Raji (cell line): ENCODE measurements around the gene GSTA4.

Source experiments
- POLR2A ChIP-seq: IDR thresholded peaks from 2 replicates; pipeline ENCODE4 v1.6.1; 2011; ENCODE audit warnings: low read depth, low read length, control low read depth; ENCODE audit not compliant: insufficient read depth

GSTA4 gene, protein sequence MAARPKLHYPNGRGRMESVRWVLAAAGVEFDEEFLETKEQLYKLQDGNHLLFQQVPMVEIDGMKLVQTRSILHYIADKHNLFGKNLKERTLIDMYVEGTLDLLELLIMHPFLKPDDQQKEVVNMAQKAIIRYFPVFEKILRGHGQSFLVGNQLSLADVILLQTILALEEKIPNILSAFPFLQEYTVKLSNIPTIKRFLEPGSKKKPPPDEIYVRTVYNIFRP

GRCh38 chr6:52995089-52995912, at the start of gene GSTA4:
Gene GSTA4, minus strand, starts transcription at chr6:52995284. Its CDS starts 1,041 bp downstream, at chr6:52994243.
- TF ChIP-seq POLR2A, result peak; percentile 50

- no peak for TF ChIP-seq POLR2A
Measured at GRCh38 chr6:53044572-53044971, 49.5 kb upstream of the GSTA4 start.

GRCh38 chr6:53044071-53044470, 49.0 kb upstream of the GSTA4 start:
- TF ChIP-seq POLR2A, result no peak

DNA sequence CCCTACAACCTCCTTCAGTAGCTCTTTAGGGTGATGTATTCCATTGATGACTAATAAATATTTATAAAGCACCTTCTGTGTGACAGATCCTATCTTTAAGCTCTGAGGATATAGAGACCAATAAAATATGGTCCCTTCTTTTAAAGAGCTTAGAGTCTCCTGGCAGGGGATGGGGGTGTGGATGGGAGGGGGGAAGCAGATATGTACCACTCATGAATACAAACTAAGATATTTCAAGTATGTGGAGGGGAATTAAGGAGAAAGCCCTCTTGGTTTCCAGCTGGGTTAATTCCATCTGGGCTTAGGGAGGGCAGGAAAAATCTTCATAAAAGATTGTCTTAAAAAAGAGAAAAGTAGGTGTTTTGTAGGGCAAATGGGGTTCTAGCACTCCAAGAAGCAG, 48.5 kb upstream of the GSTA4 start:
- TF ChIP-seq POLR2A, result no peak

- no peak for TF ChIP-seq POLR2A
Measured at GRCh38 chr6:53042112-53042511, 47.0 kb upstream of the GSTA4 start.

GRCh38 chr6:53041356-53041755, 46.3 kb upstream of the GSTA4 start:
- no peak for TF ChIP-seq POLR2A

DNA sequence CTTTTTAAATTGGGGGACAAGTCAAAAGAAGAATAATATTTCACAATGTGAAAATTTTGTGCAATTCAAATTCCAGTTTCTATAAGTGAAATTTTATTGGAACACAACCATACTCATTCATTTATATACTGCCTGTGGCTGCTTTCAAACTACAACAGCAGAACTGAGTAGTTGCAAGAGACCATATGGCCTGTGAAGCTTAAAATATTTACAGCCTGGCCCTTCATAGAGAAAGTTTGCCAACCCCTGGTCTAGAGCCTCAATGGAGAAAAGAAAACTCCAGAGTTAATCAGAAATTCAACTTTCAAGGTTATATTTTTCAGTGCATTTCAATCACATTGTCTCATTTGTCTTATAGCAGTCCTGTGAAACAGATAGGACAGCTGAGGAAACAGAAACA, 43.5 kb upstream of the GSTA4 start:
- no peak for TF ChIP-seq POLR2A

DNA sequence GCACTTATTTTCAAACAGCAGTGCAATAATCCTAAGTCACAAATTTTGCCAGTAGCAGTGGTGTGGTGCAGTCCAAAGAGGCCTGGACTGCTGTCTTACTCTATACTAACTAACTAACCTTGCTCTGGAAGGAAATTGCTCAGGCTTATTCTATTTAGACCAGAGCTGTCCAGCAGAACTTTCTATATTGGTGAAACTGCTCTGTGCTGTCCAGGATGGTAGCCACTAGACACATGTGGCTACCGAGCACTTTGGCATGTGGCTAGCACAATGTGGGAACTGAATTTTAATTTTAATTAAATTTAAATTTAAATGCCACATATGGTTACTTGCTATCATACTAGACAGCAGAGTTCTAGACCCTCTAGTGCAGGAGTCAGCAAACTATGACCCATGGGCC, 43.1 kb upstream of the GSTA4 start:
- no peak for TF ChIP-seq POLR2A

DNA sequence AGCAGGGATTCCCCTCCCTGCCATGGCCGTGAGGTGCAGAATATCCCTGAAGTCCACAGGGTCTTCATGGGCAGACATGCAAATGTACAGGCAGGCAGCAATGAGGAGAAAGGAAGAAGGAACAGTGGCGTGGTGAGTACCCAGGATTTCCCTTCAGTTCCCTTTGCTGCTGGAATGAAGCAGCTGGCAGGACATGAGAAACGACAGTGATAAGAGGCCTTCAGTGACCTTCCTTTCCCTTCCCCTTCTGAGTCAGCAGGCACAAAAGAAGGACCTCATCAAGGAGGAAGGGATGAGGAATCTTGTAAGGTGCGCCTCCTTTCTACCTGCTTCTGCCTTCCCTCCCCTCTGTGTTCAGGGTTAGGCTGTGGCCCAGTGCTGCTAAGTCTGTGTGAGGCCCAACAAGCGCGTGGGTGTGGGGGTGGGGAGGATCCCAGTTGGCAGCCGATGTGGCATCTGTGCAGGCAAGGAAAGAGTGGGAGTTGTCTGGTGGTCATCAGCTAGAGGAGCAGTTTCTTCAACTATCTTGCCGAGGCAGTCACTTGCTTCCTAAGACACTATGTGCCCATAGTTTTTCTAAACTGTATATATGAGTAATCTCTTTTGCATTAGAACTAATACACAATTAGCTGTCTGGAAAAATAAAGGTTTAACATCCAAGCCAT, 40.6 kb upstream of the GSTA4 start:
- no peak for TF ChIP-seq POLR2A

GRCh38 chr6:53033764-53034163, 38.7 kb upstream of the GSTA4 start:
- no peak for TF ChIP-seq POLR2A

DNA sequence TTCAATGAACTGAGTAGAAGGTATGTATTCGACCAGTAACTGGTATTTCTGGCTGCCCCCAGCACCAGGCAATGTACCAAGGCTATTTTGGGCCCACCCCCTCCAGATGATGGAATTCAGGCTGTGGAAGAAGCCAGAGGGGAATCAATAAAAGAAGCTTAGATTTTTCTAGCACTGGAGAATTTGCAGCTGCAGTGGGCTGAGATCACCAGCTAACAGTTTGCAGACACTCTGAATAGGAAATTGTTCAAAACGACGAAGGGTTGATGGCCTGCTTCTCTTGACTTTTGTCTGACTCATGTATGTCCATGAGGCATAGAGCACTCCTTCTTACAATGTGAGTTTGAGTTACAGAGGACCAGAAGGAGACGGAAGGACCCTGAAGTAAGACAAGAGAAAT, 37.8 kb upstream of the GSTA4 start:
- TF ChIP-seq POLR2A, result no peak

- no peak for TF ChIP-seq POLR2A
Measured at GRCh38 chr6:53031281-53031680, 36.2 kb upstream of the GSTA4 start.

- TF ChIP-seq POLR2A, result no peak
Measured at GRCh38 chr6:53029761-53030160, 34.7 kb upstream of the GSTA4 start.

DNA sequence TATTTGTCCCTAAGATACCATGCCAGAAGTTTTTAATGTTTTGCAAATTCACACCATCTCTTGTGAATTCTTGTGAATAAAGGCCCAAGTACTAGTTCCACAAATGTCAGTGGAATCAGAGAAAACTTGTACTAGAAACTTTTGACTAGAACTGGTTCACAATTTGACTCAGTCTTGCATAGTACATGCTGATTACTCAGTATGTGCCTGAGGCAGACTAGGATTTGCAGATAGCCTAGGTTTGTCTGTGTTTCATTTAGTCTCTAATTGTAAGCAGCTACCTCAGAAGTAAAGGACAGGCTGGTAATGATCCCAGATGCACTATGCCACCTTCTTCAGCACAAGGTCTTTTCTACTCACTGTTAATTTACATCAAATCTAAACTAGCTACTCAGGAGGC, 34.2 kb upstream of the GSTA4 start:
- no peak for TF ChIP-seq POLR2A

GRCh38 chr6:53028467-53028866, 33.4 kb upstream of the GSTA4 start:
- TF ChIP-seq POLR2A, result no peak

- TF ChIP-seq POLR2A, result no peak
Measured at GRCh38 chr6:53027131-53027718, 32.1 kb upstream of the GSTA4 start.
